Measurements from ENCODE around the gene SULT1A1.
"Not testable (repeated sequence)": the region's sequence is repeated elsewhere in the genome, so short reads cannot be mapped to it uniquely, and the experiment has no call there.

Gene SULT1A1

DNA sequence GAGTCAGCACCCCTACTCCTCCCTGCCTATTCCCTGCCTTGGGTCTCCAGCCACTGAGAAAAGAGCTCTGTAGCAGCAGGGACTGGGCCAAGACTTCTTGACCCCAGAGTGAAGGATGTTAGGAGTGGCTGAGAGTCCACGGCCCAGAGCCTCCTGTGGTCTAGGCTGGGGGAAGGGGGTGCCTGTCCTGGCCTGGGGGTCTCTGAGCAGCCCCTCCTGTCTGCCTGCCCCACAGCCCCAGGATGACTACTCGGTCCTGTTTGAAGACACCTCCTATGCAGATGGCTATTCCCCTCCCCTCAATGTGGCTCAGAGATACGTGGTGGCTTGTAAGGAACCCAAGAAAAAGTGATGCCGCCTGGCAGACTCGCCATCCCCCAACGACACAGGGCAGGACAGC lies 18.5 kb downstream of the SULT1A1 start:
- DNase-seq (ENCODE audit: low read depth in 2 of 2) = no peak

DNA sequence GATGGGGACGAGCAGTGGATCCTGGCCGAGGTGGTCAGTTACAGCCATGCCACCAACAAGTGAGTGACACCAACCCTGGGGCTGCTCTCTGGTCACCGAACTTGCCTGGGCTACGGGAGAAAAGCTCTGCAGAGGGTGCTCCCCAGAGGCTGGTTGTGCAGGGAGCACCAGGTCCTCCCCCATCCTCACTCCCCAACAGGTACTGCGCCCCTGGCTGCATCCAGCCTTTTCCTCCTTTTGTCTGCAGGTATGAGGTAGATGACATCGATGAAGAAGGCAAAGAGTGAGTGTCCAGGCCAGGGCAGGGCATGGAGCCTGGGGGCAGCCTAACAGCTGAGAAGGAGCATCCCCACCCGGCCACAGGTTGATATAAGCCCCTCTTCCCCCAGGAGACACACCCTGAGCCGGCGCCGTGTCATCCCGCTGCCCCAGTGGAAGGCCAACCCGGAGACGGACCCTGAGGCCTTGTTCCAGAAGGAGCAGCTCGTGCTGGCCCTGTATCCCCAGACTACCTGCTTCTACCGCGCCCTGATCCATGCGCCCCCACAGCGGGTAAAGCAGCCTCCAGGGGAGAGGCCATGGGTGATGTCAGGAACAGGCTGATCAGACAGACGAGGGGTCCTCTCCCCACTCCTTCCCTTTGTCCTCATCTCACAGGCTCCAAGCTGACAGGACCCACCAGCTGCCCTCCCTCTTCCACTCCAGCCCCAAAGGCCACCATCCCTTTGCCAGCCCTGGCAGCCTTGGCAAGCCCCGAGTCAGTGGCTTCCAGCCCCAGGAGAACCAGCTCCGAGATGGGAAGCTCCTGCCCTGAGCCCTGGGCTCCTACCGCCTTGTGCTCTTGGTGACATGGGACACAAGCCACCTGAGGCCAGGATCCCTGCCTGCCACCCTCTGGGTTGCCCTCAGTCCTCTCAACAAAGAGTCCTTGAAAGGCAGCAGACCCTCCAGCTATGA lies 19.2 kb downstream of the SULT1A1 start:
- DNase-seq (ENCODE audit: low read depth in 2 of 2) = no peak

DNA sequence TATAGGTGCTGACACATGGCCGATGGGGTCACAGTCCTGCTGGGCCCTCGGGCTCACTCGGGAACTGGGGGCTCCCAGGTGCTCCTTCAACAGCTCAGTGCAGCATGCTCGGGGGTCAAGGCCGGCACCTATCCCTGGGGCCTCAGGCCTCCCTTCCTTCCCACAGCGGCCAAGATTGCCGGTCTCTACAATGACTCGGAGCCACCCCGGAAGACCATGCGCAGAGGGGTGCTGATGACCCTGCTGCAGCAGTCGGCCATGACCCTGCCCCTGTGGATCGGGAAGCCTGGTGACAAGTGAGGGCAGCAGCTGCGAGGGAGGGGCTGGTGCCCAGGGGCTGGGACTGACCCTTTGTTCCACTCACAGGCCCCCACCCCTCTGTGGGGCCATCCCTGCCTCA lies 19.9 kb downstream of the SULT1A1 start:
- DNase-seq (ENCODE audit: low read depth in 2 of 2) = no peak

- no peak for DNase-seq (ENCODE audit: low read depth in 2 of 2)
These were observed 20.8 kb downstream of the SULT1A1 start for GRCh38 chr16:28589069-28589468.

GRCh38 chr16:28587386-28587785 lies 22.5 kb downstream of the SULT1A1 start:
- DNase-seq (ENCODE audit: low read depth in 2 of 2) = no peak

GRCh38 chr16:28586466-28586865 lies 23.4 kb downstream of the SULT1A1 start:
- DNase-seq (ENCODE audit: low read depth in 2 of 2) = no peak

GRCh38 chr16:28585674-28586073 lies 24.2 kb downstream of the SULT1A1 start:
- DNase-seq (ENCODE audit: low read depth in 2 of 2) = no peak

DNA sequence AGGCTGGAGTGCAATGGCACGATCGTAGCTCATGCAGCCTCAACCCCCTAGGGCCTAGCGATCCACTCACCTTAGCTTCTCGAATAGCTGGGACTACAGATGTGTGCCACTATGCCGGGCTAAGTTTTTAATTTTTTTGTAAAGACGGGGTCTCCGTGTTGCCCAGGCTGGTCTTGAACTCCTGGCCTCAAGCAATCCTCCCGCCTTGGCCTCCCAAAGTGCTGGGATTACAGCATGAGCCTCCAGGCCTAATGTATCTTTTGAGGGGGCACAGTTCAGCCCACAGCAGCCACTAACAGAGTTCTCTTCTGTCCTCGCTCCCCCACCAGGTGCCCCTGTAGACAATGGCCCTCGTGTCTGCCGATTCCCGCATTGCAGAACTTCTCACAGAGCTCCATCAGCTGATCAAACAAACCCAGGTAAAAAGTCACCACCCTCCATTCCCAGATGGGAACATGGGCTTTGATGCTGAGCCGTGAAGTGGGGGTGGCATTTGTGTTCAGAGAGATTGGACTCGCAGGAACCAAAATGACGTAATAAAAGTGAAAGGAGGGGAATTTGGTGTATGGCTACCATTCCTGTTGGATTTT lies 29.0 kb downstream of the SULT1A1 start:
- DNase-seq (ENCODE audit: low read depth in 2 of 2) = no peak

GRCh38 chr16:28575446-28576109 lies 34.3 kb downstream of the SULT1A1 start:
- DNase-seq (ENCODE audit: low read depth in 2 of 2) = no peak

GRCh38 chr16:28574925-28575324 lies 34.9 kb downstream of the SULT1A1 start:
- DNase-seq (ENCODE audit: low read depth in 2 of 2) = no peak

DNA sequence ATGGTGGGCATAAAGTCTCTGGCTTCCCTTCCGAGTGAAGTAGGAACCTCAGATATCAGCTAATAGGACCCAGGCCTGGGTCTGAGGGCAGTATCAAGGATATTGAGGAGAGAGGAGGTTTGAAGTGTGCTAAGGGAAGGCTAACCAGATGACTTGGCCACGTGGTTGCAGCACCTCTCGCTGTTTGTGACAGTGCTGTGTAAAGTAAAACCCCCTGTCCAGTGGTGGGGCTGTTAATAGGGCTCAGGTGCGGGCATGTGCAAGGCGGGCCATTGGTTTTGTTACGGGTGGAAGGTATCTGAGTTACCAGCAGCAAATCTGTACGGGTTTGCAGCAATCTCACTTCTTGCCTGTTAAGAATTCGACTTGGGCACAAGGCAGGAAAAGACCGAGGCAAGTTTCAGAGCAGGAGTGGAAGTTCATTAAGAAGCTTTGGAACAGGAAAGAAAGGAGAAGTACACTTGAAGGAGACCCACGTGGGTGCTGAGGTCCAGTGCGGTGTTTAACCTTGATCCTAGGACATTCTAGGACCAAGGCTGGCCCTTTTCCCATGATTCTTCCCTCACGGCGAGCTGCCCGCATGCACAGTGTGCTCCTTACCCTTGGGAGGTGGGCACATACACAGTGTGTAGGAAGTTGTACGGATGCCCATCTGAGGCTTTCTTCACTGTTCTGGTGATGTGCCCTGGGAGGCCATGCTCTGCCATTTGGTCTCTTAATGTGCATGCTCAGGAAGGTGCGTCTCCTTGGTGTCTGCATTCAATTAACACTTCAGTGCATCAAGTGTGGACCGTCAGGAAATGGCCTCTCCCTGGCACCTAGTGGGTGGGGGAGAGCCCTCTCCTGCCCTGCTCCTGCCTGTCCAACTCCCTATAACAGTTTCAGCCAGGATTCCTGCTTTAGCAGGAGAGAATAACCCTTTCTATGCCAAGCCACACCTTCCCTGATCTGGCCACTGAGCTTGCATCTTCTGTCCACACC lies 35.8 kb downstream of the SULT1A1 start:
- no peak for DNase-seq (ENCODE audit: low read depth in 2 of 2)

DNA sequence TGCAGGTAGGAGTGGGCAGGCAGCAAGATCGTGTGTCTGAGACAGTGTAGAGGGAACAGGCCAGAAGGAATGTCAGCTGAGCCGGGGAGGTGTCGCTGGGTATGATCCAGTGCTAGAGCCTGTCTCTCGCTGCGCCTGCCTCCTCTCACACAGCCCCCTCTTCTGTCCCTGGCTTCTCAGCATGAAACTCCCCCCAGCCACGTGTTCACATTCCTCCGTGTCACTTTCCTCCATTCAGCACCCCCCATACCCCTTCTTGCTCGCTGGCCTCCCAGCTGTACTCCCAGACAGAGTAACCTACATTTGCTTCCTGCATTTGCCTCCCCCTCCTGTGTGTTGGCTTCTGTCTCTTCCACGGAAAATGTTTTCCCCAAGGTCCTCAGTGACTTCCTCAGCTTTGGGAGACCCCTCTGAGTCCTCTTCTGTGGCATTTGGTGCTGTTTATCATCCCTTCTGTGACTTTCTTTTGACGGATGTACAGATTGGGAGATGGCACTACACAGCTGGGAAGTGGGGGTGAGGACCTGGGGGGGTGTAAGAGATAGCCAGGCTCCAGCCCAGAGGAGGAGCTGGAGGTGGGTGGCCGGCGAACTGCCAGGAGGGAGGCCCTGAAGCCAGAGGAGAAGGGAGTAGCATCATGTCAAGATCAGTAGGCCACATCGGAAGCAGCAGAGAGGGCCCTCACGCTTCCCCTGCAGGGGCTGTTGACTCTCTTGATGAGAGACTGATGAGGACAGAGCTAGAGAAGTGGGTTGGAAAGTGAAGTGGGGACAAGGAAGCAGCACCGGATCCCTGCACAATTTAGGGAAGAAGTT lies 36.9 kb downstream of the SULT1A1 start:
- no peak for DNase-seq (ENCODE audit: low read depth in 2 of 2)

GRCh38 chr16:28569968-28570752 lies 39.7 kb downstream of the SULT1A1 start:
- no peak for DNase-seq (ENCODE audit: low read depth in 2 of 2)

DNA sequence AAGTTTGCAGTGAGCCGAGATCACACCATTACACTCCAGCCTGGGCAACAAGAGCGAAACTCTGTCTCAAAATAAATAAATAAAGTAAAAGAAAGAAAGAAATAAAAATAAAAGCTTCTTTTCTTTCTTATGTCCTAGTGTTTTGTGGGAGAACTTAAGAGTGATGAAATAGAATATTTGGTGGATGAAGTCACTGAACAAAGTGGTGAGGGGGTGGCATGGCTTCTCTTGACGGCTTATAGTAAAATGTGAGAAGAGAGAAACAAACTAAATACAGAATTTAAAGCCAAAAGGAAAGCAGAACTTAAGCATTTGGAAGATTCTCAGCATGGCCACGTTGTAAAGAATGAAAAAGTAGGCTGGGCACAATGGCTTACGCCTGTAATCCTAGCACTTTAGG lies 40.8 kb downstream of the SULT1A1 start:
- DNase-seq (ENCODE audit: low read depth in 2 of 2) = no peak

DNA sequence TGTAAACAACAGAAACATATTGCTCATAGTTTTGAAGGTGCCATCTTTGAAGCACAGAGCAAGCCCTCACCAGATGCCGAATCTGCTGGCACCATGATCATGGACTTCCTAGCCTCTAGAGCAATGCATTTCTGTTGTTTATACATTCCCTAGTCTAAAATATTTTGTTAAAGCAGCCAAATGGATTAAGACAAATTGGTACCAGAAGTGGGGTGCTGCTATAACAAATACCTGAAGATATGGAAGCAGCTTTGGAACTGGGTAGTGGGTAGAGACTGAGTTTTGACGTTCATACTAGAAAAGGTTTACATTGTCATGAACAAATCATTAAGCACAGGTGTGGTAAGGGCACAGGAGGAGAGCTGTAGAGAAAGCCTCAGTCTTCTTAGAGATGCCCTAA lies 42.6 kb downstream of the SULT1A1 start:
- DNase-seq (ENCODE audit: low read depth in 2 of 2) = no peak

- not testable (repeated sequence) for DNase-seq (ENCODE audit: low read depth in 2 of 2)
These were observed 43.5 kb downstream of the SULT1A1 start for GRCh38 chr16:28566233-28566925.

GRCh38 chr16:28563218-28563617 lies 46.6 kb downstream of the SULT1A1 start:
- DNase-seq (ENCODE audit: low read depth in 2 of 2) = no peak

GRCh38 chr16:28562199-28562598 lies 47.6 kb downstream of the SULT1A1 start:
- DNase-seq (ENCODE audit: low read depth in 2 of 2) = no peak

GRCh38 chr16:28561557-28562187 lies 48.2 kb downstream of the SULT1A1 start:
- no peak for DNase-seq (ENCODE audit: low read depth in 2 of 2)
